ENCODE results near the gene PIWIL4.

DNA sequence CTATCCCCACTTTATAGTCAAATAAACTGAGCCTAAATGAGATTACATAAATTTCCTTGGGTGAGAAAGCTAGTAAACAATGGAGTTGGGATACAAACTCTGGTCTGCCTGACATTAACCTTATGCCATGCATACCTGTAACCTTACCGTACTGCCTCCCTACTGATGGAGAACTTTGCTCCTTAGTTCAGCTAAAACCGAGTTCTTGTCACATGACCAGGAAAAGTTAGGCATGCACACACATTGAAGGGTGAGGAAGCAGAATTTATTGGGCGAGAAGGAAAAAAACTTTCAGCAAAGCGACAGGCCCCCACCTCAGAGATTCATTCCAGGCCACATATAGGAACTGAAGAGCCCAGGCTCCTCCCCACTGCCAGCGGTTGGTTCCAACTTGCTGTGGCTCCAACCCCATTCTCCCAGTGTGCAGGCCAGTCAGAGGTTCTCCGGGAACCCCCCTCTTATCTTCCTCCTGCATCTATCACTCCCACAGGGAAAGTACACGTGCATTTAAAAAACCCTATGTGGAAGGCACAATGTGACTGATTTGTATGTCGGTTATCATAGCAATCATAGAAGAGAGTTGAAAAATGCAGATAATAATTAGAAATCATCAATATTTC, 3.2 kb upstream of the PIWIL4 start:
- no peak for TF ChIP-seq GATA2 (IDR thresholded peaks at IDR 0.05; ENCODE audit: low read depth, low read length)
- TF ChIP-seq GATA3 (IDR thresholded peaks at IDR 0.05; ENCODE audit: low read depth, low read length) = no peak

All from SH-SY5Y (cell line).